GM19193 (cell line): ENCODE data around the gene KRT13.

ENCODE experiments used
- POLR2A ChIP-seq: IDR thresholded peaks from 4 replicates; pipeline ENCODE4 v1.6.1; 2011; ENCODE audit not compliant: insufficient read depth, insufficient read length; ENCODE audit errors: extremely low read depth

Gene KRT13

DNA sequence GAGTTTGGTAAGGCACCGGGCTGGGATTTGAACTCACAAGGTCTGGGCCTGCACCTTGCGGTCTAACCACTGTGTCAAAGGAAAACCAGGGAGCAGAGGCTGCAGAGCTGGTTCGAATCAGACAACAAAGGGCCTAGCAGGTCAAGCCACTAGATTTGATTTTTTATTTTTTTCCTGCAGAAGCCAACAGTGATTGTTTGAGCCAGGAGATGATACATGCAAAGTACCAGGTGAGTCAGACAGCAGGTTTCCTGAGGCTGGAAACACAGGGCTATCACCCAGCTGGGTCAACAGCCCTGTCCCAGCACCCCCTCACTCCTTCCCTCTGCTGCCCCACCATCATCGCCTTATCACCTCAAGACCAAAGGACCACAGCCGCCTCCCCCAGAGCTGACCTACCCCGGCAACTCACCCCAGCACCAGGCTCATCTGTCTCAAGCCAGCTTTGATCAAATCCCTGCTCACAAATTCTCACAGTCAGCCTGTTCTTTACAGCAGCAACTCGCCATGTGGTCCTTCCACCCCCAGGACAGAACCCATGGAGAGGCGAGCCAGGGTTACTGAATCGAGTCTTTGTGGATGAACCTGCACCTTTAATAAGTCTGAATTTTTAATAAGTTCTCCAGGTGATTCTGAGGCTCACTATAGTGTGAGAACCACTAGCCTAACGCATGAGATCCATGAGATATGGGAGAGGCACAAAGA, 35.7 kb upstream of the KRT13 start:
- TF ChIP-seq POLR2A = no peak

DNA sequence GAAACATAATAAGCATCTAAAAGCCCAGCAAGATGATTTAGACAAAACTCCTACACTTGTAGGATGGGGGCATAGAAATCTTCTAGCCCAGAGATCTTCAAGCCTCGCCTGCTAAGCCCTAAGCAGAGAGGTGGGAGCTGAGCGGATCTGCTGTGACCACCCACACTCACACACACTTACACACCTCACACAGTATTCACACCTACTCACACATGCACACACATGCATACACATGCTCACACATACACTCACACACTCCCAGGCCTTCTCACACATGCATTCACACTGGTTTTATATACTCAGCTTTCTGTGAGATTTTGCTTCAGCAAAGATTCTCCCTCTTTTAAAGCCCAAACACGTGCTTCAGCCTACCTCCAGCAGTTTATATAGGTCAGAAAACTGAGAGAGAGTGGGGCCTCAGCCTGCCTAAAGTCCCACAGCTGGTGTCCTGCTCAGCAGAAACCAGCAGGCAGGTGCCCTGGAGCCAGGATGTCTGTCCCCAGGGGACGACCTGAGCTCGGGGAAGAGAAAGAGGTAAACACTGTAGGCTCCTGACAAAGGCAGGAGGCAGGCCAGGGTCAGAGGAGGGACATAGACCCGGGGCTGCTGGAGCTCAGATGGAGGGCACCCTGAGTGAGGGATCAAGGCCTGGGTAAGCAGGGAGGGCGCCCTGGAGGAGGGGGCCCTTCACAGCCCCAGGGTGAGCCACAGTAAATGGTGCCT, 34.7 kb upstream of the KRT13 start:
- no peak for TF ChIP-seq POLR2A

DNA sequence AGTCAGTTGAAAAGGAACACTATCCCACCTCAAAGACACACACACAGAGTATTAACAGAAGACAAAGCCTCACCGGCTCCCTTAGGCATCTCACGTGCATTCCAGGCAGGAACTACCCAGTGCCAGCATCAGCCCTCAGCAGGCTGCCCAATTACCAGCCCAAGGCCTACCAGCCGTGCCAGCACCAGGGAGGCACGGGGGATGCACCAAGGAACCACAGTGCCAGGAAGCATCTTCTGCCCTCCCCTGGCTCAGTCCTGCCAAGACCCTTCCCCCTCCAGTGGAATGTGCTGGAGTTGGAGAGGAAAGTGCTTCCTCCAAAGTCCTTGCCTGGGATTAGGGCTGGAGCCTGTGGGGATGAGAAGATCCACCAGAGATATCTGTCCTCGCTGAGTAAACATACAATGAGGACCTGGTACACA, 33.7 kb upstream of the KRT13 start:
- no peak for TF ChIP-seq POLR2A

DNA sequence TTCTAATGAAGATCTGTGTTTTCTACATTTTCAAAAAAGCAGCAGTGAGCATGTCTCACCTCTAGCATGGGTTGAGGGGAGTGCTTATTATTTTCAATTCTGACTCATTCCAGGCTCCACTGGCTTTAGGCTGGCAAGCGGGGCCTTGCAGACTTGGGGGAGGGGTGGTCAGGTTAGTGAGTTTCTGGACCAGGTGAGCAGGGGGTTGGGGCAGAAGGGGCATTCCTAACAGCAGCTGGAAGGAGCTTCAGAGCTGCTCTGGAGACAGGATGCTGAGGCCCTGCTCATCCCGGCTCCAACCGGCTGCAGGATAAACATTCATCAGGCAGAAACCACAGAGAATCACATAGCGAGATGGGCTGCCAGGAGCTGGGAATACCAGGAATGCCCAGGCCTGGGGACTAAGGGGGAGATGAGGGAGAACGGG, 33.2 kb upstream of the KRT13 start:
- no peak for TF ChIP-seq POLR2A

DNA sequence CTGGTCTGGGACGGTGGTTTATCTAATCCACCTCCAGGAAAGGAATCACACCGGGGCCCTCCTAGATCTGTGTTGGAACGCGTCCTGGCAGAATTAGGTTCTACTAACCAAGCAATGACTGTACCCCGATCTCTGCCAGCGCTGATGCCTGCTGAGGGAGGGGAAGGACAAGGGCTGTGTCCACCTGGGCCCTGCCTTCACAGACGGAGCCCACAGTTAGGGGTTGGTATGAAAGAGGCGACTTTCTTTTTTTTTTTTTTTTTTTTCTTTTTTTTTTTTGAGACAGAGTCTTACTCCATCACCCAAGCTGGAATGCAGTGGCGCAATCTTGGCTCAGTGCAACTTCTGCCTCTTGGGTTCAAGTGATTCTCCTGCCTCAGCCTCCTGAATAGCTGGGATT, 32.6 kb upstream of the KRT13 start:
- no peak for TF ChIP-seq POLR2A

DNA sequence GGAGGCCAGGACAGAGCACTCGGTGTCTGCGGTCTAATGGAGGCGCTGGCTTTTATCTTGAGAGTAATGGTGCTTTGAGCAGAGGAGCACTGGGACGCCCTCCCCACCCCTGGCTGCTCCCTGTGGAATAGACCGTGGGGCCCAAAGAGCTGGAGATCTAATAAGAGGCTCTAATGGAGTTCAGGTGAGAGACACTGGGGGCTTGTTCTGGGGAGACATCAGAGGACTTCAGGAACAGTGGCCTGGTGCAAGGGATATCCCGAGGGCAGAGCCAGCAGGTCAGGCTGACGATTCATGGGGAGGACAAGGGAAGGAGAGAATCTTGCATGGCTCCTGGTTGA, 32.2 kb upstream of the KRT13 start:
- TF ChIP-seq POLR2A = no peak

DNA sequence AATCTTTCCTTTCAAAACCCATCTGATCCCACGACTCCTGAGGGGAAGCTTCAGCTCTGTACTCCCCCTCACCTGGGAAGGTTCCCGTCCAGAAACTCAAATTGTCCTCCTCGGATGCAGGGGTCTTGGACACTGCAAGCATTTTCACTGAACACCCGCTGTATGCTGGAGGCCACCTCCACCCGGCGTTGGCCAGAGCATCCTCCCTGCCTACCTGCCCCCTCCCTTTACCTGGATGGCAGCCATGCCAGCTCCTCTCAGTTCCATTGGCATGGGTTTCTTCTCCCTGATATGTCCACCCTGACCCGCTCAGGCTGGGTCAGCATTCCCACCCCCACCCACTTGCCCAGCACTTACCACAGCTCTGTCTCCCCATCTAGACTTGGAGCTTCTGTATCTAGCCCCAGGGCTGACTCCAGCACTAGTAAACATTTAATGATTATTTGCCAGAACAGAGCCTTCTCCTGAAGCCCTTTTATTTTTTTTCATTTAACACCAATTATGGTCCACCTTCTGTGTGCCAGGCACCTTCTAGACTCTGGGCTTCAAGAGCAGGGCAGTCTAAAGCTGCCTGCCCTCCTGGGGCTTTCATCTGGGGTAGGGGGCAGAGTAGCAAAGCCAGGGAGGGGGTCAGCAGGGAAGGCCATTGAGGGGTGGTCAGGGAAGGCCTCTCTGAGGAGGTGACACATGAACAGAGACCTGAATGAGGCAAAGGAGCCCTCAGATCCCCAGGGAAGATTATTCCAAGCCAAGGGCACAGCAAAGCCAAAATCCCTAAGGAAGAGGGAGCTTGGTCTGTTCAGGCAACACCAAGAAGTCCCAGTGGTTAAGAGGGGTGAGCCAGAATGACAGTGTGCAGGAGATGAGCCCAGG, 31.6 kb upstream of the KRT13 start:
- no peak for TF ChIP-seq POLR2A

DNA sequence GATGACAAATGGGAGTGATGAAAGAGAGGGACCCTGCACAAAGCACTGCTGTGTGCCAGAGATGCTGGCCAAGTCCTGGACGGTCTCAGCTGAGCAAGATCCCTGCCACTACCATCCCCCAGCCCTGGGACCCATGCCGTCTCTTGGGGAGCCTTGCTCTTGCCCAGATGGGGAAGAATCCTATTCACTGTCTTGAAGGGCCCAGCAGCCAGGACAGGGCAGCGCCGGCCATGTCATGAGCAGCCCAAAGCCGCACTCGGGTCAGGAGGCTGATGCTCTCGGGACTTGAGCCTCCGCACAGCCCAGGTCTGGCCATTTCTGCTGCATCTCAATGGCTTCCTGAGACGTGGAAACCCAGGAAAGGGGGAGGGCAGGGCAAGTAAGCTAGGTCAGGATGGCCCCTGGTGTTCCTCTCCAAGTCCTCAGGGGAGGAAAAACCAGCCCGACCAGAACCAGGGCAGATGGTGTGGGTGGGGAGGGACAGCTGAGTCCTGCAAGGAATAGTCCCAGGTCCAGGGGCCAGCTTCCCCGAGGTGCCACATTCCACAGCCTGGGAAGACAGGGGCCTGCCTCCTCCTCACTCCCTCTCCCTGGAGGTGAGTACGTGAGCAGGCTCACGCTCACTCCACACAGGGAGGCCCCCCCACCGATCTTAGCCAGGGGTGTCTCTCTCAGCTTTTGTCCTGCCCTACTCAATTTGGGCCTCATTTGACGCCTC, 30.5 kb upstream of the KRT13 start:
- no peak for TF ChIP-seq POLR2A

DNA sequence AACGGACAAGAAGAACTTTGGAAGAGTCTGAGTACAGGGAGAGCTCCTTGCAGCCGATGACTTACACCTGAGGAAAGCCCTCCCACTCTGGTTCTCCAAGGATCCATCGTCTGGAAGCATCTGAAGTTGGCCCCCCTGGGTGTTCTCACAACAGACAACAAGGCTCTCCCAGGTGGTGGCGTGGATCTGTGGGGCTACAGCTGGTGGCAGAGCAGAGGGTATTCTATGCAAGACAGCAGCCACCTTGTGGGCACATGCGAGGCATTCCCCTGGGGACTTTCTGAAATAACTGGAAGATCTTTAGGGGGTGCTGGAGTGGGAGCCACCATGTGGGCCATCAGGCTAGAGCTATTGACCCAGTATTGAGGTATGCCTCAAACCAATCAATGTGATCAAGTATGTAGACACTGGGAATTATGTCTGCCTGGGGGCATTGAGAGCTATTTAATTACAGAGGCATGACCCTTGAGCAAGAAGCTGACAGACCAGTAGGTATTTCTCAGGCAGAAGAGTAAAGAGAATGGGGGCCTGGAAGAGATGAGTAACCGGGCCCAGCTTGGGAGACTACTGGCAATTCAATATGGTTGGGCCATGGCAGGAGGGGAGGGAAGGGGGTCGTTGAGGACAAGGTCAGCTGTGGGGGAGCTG, 29.6 kb upstream of the KRT13 start:
- no peak for TF ChIP-seq POLR2A

DNA sequence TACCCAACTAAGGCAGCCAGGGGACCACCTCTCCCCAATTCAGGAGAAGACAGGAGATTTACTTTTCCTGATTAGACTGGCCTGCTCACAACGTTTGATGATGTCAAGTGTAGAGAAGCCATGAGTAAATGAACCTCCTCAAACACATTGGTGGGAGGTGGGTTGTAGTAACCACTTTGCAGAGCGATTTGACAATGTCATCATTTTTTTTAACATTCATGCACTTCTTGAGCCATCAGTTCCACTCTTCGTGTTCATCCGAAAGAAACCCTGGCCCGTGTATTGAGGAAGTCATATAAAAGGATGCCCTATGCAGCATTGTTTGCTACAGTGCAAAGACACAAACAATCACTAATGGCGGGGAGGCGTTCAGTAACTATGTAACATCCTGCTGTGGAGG, 28.2 kb upstream of the KRT13 start:
- TF ChIP-seq POLR2A = no peak

DNA sequence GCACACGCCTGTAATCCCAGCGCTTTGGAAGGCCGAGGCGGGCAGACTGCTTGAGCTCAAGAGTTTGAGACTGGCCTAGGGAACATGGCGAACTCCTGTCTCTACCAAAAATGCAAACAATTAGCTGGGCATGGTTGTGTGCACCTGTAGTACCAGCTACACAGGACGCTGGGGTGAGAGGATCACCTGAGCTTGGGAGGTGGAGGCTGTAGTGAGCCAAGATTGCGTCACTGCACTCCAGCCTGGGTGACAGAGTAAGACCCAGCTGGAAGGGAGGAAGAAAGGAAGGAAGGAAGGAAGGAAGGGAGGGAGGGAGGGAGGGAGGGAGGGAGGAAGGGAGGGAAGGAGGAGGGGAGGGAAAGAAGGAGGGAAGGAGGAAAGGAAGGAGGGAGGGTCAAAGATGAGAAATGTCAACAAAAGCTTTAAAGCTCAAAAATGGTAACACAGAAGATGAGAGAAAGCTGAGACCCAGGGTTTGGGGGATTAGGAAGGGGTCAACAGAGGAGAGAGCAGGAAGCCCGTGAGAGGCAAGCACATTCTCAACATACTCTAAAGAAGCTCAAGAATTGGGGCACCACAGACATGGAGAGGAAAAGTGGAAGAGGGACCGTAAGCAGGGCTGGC, 27.6 kb upstream of the KRT13 start:
- no peak for TF ChIP-seq POLR2A

DNA sequence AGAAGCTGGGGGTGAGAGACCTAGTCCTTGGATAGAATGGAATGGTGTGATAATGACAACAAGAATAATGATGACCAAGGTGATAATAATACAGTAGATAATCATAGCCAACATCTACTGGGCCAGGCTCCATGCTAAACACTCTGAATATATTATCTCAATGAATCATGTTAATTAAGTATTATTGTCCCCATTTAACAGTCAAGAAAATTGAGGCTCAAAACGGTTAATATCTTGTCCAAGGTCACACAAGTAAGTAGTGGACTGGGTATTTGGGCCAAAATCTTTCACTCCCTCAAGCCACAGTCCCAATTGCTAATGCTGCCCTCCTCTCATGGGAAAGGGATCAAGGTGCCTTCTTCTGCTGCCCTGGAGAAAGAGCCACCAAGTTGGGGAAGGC, 26.6 kb upstream of the KRT13 start:
- no peak for TF ChIP-seq POLR2A

DNA sequence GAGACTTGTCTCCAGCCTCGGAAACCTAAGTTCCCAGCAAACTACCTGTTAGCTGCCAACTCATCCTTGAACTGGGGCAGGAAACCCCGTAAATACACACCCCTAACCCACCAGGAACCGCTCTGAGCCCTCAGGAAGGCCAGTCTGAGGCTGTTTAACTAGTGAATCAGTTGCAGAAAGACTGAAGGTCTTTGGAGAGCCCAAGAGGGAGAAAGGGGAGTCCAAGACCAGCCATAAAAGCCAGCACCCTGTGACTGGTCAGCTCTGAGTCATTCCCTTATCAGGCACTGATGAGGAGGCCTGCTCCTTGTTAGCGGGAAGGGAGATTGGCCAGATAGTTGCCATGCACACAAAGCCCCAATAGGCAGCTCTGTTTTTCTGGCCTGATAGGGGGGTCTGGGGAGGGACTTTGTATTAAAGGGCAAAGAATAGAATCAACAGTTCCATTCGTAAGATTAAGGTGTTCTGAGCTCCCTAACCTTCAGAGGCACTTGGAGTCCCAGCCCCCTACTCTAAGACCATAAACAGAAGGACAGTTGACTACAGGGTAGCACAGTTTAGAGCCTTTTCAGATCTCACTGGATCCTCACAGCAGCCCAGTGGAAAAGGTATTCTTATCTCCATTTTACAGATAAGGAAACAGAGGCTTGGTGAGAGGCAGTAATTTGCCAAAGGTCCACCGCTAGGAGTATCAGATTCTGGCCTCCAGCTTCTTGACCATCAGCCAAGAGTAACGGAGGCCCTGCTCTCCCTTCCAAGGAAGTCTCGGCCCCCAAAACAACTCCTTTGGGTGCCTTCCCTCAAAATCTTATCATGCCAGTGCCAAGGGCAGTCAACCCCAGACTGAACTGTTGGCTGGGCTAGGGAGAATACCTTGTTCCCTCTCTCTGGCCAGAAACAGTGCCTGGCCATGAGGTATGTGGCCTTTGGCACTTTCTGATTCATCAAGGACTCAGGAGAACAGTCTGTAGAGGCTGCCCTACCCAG, 24.9 kb upstream of the KRT13 start:
- no peak for TF ChIP-seq POLR2A
